Effector CD8-positive, alpha-beta T cell (primary cell): ENCODE results near the gene YEATS2.
"Not testable (repeated sequence)": the region's sequence is repeated elsewhere in the genome, so short reads cannot be mapped to it uniquely, and the experiment has no call there.

Experiments
- DNase-seq: peaks from one replicate; lab custom pipeline; 2025; lab: John Stamatoyannopoulos, UW

YEATS2 gene

GRCh38 chr3:183777016-183777618, 79.5 kb downstream of the YEATS2 start:
- DNase-seq, result no peak

GRCh38 chr3:183779896-183780465, 82.4 kb downstream of the YEATS2 start:
- DNase-seq, result no peak

DNA sequence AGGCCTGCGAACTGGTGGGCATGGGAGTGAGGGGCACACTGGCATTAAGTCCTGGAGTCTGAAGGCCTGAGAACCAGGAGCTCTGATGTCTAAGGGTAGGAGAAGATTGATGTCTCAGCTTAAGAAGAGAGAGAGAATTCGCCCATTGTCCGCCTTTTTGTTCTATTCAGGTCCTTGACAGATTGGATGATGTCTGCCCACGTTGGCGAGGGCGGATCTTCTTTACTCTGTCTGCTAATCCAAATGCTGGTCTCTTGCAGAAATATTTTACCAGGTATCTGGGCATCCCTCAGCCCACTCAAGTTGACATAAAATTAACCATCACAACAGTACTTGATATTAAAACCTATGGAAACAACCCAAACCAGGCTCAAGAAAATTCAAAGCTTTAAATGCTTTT, 83.6 kb downstream of the YEATS2 start:
- DNase-seq, result no peak

- no peak for DNase-seq
Measured at GRCh38 chr3:183782576-183783276, 85.1 kb downstream of the YEATS2 start.

GRCh38 chr3:183784503-183784902, 86.9 kb downstream of the YEATS2 start:
- not testable (repeated sequence) for DNase-seq

DNA sequence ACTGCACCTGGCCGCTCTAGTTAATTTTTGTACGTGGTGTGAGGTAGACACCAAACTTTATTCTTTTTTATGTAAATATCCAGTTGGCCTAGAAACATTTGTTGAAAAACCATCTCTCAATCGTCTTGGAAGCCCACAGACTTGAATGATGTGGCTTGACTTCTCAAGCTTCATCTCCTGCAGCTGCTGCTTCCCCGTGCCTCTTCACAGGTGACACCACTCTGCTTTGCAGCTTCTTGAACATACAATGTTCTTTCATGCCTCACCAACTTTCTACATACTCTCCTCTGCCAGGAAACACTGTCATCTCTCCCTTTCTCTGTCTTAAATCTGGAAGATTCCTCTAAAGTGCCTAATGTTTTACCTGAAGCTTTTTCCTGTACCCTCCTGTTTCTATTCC, 92.2 kb downstream of the YEATS2 start:
- no peak for DNase-seq

DNA sequence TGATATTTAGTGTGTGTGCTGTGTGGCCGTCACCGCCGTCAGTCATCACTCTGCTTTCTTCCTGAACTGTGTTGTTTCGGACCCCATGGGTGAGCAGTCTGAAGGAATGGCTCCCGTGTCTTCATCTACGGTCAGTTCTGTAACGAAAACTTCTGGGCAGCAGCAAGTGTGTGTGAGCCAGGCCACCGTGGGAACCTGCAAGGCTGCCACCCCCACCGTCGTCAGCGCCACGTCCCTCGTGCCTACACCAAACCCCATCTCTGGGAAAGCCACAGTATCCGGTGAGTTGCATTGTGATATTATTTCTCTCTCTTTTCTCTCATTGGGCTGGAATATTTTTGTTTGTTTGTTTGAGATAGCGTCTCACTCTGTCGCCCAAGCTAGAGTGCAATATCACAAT, 93.1 kb downstream of the YEATS2 start:
- DNase-seq, result no peak

- DNase-seq, result no peak
Measured at GRCh38 chr3:183792976-183793375, 95.4 kb downstream of the YEATS2 start.

- no peak for DNase-seq
Measured at GRCh38 chr3:183794452-183794851, 96.9 kb downstream of the YEATS2 start.

DNA sequence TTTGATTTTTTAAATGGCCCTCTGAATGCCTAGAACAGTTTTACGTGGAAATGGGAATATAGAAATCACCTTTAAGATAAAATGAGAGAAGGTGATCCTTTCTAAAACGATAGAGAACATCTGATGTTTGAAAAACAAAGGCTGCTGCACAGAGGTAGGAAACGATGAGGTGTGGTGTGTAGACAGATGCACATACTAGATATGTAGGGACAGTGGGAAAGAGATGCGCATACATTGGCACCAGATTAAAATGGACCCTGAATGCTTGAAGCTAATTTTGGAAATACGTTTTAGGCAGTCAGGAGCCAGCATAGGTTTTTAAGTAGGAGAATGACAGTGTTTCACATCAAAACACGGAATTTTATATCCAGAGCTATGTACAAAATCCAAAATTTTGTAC, 98.8 kb downstream of the YEATS2 start:
- DNase-seq, result no peak

- DNase-seq, result no peak
Measured at GRCh38 chr3:183797996-183798395, 100.4 kb downstream of the YEATS2 start.

DNA sequence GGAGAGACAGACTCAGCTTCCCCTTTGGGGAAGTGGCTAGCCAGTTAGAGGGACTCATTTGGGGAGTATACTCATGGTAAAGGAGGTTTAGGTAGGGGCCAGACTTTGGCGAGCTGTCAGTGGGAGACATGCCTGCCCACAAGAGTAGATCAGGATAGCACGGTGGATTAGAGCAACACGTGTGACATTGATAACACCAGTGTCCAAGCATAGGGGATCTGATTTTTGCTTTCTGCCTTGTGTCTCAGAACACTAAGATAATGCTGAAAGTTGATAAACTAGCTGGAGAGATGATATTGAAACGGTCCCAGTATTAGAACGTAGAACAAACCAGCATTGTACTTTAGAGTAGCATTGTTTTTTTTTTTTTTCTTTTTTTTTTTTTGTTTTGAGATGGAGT, 101.9 kb downstream of the YEATS2 start:
- DNase-seq, result no peak

GRCh38 chr3:183800243-183800863, 102.8 kb downstream of the YEATS2 start:
- DNase-seq, result no peak

DNA sequence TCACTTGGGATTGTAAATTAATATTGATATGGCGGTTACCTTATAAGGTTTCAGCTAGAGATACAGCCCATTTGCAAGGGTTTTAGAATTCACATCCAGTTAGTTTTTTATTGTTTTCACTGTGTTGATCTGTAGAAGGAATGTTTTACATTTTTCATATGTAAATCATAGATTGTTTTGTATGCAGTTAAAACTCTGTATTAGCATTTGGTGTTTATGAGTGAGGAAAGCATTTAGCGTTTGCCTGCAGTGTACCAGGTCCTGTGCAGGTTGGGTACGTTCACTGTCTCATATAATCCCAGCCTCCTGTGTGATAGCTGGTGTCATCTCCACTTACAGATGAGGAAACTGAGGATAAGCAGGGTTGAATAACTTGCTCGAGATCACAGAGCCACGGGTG, 104.0 kb downstream of the YEATS2 start:
- DNase-seq, result no peak

GRCh38 chr3:183802989-183803388, 105.4 kb downstream of the YEATS2 start:
- DNase-seq, result no peak

DNA sequence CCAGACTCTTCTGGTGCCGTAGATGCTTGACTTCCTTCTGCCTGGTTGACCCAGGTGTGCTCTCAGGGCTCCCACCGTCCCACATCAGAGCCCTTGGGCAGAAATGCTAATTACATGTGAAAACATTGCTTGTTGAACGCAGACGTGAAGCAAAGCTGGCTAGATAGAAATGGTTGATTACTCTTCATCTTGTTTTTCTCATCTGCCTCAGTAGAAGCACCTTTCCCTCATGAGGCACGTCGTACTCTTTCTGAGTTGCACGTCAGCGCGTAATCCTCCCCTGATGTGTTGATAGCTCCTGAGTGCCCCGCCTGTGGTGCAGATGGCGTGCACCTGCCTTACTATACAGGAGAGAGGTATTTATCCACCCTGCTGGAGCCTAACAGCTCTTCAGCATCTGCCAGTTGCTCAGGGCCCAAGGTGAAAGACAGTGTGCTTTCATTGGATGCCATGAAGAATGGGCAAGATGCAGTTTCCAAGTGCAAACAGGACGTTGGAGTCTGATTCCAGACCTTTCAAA, 109.7 kb downstream of the YEATS2 start:
- no peak for DNase-seq

- DNase-seq, result no peak
Measured at GRCh38 chr3:183807881-183808280, 110.3 kb downstream of the YEATS2 start.

GRCh38 chr3:183808355-183808754, 110.8 kb downstream of the YEATS2 start:
- DNase-seq, result no peak

DNA sequence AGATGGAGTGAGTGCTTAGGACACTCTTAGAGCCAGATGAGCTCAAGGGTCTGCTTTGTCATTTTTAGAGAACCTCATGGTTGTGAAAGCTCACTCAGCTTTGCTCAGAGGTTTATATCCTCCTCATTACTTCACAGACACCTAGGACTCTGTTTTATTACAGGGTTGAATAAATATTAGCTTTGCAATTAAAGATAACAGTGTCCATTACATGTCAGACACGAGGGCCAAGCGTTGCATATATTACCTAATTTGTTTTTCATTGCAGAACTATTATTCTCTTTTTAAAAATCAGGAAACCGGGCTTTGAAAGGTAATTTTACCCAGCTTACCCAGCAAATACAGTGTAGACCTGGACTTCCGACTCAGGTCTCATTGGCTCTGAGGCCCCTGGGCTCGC, 111.7 kb downstream of the YEATS2 start:
- DNase-seq, result no peak

GRCh38 chr3:183810643-183811594, 113.3 kb downstream of the YEATS2 start:
- no peak for DNase-seq

DNA sequence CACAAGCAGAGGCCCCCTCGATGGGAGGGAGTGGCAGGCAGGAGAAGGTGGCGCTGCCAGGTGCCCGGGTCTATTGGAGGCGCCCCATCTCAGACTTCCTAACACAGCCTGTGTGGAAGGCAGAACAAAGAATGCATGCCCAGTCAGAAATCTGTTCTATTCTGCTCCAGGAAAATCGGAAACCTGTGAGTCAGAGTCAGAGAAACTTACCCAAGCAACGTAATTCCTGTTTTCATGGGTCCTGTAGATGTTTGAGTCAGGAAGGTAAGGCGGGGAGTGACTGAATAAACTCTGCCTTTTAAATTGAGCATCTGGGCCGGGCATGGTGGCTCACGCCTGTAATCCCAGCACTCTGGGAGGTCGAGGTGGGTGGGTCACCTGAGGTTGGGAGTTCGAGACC, 114.0 kb downstream of the YEATS2 start:
- DNase-seq, result no peak
